Keratinocyte (primary cell): ENCODE results near the gene BMP7. TPM values are rescaled to one million over a fixed set of nuclear protein-coding genes. Genes with fewer than 3 reads are reported as not detected.

ENCODE experiments used
- DNase-seq: peaks from one replicate; pipeline ENCODE4 v3.0.0-alpha.2; 2011; ENCODE audit warnings: low read depth, missing footprints, low spot score
- FAIRE-seq: peaks from 2 replicates; lab custom pipeline; 2011; peaks lifted over from hg19 to GRCh38; lab: Jason Lieb, UNC
- H2AFZ ChIP-seq: 2 replicates; pipeline ENCODE4 v1.6.0; 2012; ENCODE audit warnings: low read length, control low read depth, inconsistent platforms; ENCODE audit not compliant: control insufficient read depth
- H3K27ac ChIP-seq: 2 replicates; pipeline ENCODE4 v1.5.1; 2011; ENCODE audit warnings: low read length; ENCODE audit not compliant: control insufficient read depth, insufficient read depth
- H3K27me3 ChIP-seq: 3 replicates; pipeline ENCODE4 v1.6.0; 2011; ENCODE audit warnings: low read length; ENCODE audit not compliant: control insufficient read depth, insufficient read depth; ENCODE audit errors: extremely low read depth
- H3K36me3 ChIP-seq, 2 experiments: 2 replicates in 1 of 2; 3 replicates in 1 of 2; pipeline ENCODE4 v1.5.1; 2011; ENCODE audit warnings: low read length in 2 of 2, mild to moderate bottlenecking in 1 of 2; ENCODE audit not compliant: control insufficient read depth in 2 of 2, insufficient read depth in 2 of 2; ENCODE audit errors: extremely low read depth in 1 of 2
- H3K4me1 ChIP-seq: 3 replicates; pipeline ENCODE4 v1.5.1; 2011; ENCODE audit warnings: low read length; ENCODE audit not compliant: control insufficient read depth, insufficient read depth; ENCODE audit errors: extremely low read depth
- H3K4me2 ChIP-seq: 3 replicates; pipeline ENCODE4 v1.6.0; 2011; ENCODE audit warnings: low read depth, low read length; ENCODE audit not compliant: control insufficient read depth, insufficient read depth; ENCODE audit errors: extremely low read depth
- H3K4me3 ChIP-seq, 3 experiments: fragments of 200-600 bp in 1 of 3; sonication (generic) in 1 of 3; 2 replicates in 2 of 3; 3 replicates in 1 of 3; pipeline ENCODE4 v1.5.1; 2011 to 2016; ENCODE audit warnings: low read length in 3 of 3, mild to moderate bottlenecking in 3 of 3, control low read depth in 2 of 3, inconsistent platforms in 1 of 3, low read depth in 1 of 3, mixed read lengths in 1 of 3, mixed run types in 1 of 3, moderate library complexity in 1 of 3; ENCODE audit not compliant: control insufficient read depth in 2 of 3, insufficient read depth in 2 of 3; ENCODE audit errors: extremely low read depth in 1 of 3
- H3K79me2 ChIP-seq: 2 replicates; pipeline ENCODE4 v1.6.0; 2012; ENCODE audit warnings: low read length; ENCODE audit not compliant: control insufficient read depth, insufficient read depth
- H3K9ac ChIP-seq: 3 replicates; pipeline ENCODE4 v1.6.0; 2011; ENCODE audit warnings: low read length; ENCODE audit not compliant: control insufficient read depth, insufficient read depth; ENCODE audit errors: extremely low read depth
- H3K9me1 ChIP-seq: 3 replicates; pipeline ENCODE4 v1.6.0; 2011; ENCODE audit warnings: low read length; ENCODE audit not compliant: control insufficient read depth, insufficient read depth; ENCODE audit errors: extremely low read depth
- H3K9me3 ChIP-seq: 2 replicates; pipeline ENCODE4 v1.5.1; 2012; ENCODE audit warnings: low read depth, low read length; ENCODE audit not compliant: control insufficient read depth
- H4K20me1 ChIP-seq: 3 replicates; pipeline ENCODE4 v1.6.0; 2011; ENCODE audit warnings: low read length; ENCODE audit not compliant: control insufficient read depth, insufficient read depth; ENCODE audit errors: extremely low read depth
- CTCF ChIP-seq, 3 experiments: IDR thresholded peaks in 1 of 3; conservative IDR thresholded peaks in 1 of 3; optimal IDR thresholded peaks in 1 of 3; 2 replicates in 2 of 3; 3 replicates in 1 of 3; pipeline versions ENCODE3 to v1.5.1; 2011; ENCODE audit warnings: low read length in 3 of 3, mild to moderate bottlenecking in 3 of 3, moderate library complexity in 2 of 3, control low read depth in 1 of 3, inconsistent platforms in 1 of 3; ENCODE audit not compliant: insufficient read depth in 2 of 3; ENCODE audit errors: extremely low read depth in 1 of 3
- EZH2 ChIP-seq: IDR thresholded peaks from one replicate; pipeline ENCODE4 v1.6.1; 2012; ENCODE audit warnings: inconsistent platforms, mild to moderate bottlenecking, low read length, moderate library complexity
- dilution Hi-C: fragments of 300-500 bp; cut with MboI; formaldehyde crosslinking; loops from one replicate; pipeline ENCODE4 v1.7.0; 2020; ENCODE audit warnings: low sequenced_read_pairs; ENCODE audit not compliant: extremely low pct_ligation_motif_present
- polyA plus RNA-seq, 5 experiments: library from polyadenylated mRNA; depleted of rRNA in 3 of 5; stranded (reverse) in 3 of 5; stranded (forward) in 1 of 5; unstranded in 1 of 5; fragments of >200 nt; gene quantifications; 1 replicate in 1 of 5; 2 replicates in 3 of 5; 3 replicates in 1 of 5; pipeline versions ENCODE4 v1.2.1 to v1.2.3, GENCODE V29; 2011 to 2012; ENCODE audit warnings: missing spikeins in 2 of 5, low read depth in 1 of 5, low replicate concordance in 1 of 5

The BMP7 gene
- polyA plus RNA-seq, 1 donor (not counting 4 experiments of a cell fraction or from before 2014, with no cell fraction given): 0.29 TPM

- Histone ChIP-seq H3K9me1 (no peaks in the 10 kb centered on the region), H3K79me2 (no peaks in the 10 kb centered on the region), H2AFZ (no peak overlapping the region), H3K9ac (no peak overlapping the region), H3K9me3 (no peaks in the 10 kb centered on the region), H3K27ac (no peak overlapping the region), H3K27me3 (peaks cover 29% of the 10 kb centered on the region), H3K36me3 (no peaks in the 10 kb centered on the region), H4K20me1 (peaks cover 2% of the 10 kb centered on the region), H3K4me1 (no peaks in the 10 kb centered on the region), H3K4me3 (no peak overlapping the region), H3K4me2 (no peak overlapping the region)
- DNase-seq (no peak), FAIRE-seq (no peak)
- dilution Hi-C loops: no loop called here
- TF ChIP-seq EZH2: no peak
- no peak for TF ChIP-seq CTCF (optimal IDR thresholded peaks at IDR 0.05 in 1 of 3, IDR thresholded peaks at IDR 0.05 in 1 of 3, conservative IDR thresholded peaks at IDR 0.05 in 1 of 3; ENCODE audit: extremely low read depth in 1 of 3, insufficient read depth in 2 of 3, low read length in 3 of 3)
Observed at GRCh38 chr20:57197352-57198131, 68.9 kb downstream of the BMP7 start.

GRCh38 chr20:57195469-57196100 lies 70.9 kb downstream of the BMP7 start:
- DNase-seq: no peak
- no peaks in the 10 kb centered on the region for H3K9me3 ChIP-seq
- no peak for FAIRE-seq
- H3K4me1 ChIP-seq: no peaks in the 10 kb centered on the region
- H3K4me2 ChIP-seq: no peak overlapping the region
- H3K79me2 ChIP-seq: no peaks in the 10 kb centered on the region
- H3K9ac ChIP-seq: no peak overlapping the region
- peaks cover 16% of the 10 kb centered on the region for H3K27me3 ChIP-seq
- no peaks in the 10 kb centered on the region for H3K9me1 ChIP-seq
- H3K36me3 ChIP-seq: no peaks in the 10 kb centered on the region
- no peak overlapping the region for H3K4me3 ChIP-seq
- H2AFZ ChIP-seq: no peak overlapping the region
- no peak for TF ChIP-seq EZH2
- no peak for TF ChIP-seq CTCF (optimal IDR thresholded peaks at IDR 0.05 in 1 of 3, IDR thresholded peaks at IDR 0.05 in 1 of 3, conservative IDR thresholded peaks at IDR 0.05 in 1 of 3; ENCODE audit: extremely low read depth in 1 of 3, insufficient read depth in 2 of 3, low read length in 3 of 3)
- no peak overlapping the region for H3K27ac ChIP-seq
- H4K20me1 ChIP-seq: peaks cover 2% of the 10 kb centered on the region
- dilution Hi-C loops: no loop called here
